ENCODE data around the gene GIN1. TPM values are rescaled to one million over a fixed set of nuclear protein-coding genes. Genes with fewer than 3 reads are reported as not detected.

Gene GIN1
- total and polyA plus RNA-seq, 10 of the 15 experiments (the other 5 are each of a cell fraction or from before 2014, with no cell fraction given) = 3.3 to 9.7 (median 6.8) TPM

Other genes with a start within 250 kb of the GIN1 start
- gene PPIP5K2, start 163 bp upstream of the GIN1 start, total RNA-seq (2014; rRNA removed) = 47.7 and 64.6 TPM in 2 replicates
- 63.8 and 66.0 TPM in 2 replicates for gene PPIP5K2, start 163 bp upstream of the GIN1 start, total RNA-seq (2014; rRNA removed; fragmentation: Illumina TruSeq; extraction: Trizol)
- gene PPIP5K2, start 163 bp upstream of the GIN1 start, total RNA-seq (2021) = 66.1 and 66.5 TPM in 2 replicates
- gene PPIP5K2, start 163 bp upstream of the GIN1 start, polyA plus RNA-seq (2011; rRNA removed) = 73.8 and 119 TPM in 2 replicates
- 51.3 and 53.7 TPM in 2 replicates for gene PPIP5K2, start 163 bp upstream of the GIN1 start, polyA plus RNA-seq (2014; fragmentation: Illumina TruSeq; extraction: Trizol)
- gene PPIP5K2, start 163 bp upstream of the GIN1 start, polyA plus RNA-seq (2014; fragmentation: Nextera tagmentation; extraction: Ambion mirVana) = 10 to 100 TPM; 33.4 to 41.2 TPM
- 26.7 and 27.7 TPM in 2 replicates for gene PPIP5K2, start 163 bp upstream of the GIN1 start, polyA plus RNA-seq (2014; rRNA removed)
- gene PPIP5K2, start 163 bp upstream of the GIN1 start, polyA plus RNA-seq (2016; fragmentation: Nextera tagmentation; extraction: Ambion mirVana) = 10 to 100 TPM; 79.7 to 87.3 TPM
- gene MACIR, start 138.6 kb upstream of the GIN1 start, total RNA-seq (2014; rRNA removed) = 9.4 and 9.9 TPM in 2 replicates
- gene MACIR, start 138.6 kb upstream of the GIN1 start, total RNA-seq (2014; rRNA removed; fragmentation: Illumina TruSeq; extraction: Trizol) = 10.2 and 10.6 TPM in 2 replicates
- gene MACIR, start 138.6 kb upstream of the GIN1 start, total RNA-seq (2021) = 11.0 and 11.1 TPM in 2 replicates
- gene MACIR, start 138.6 kb upstream of the GIN1 start, polyA plus RNA-seq (2011; rRNA removed) = 11.3 and 12.3 TPM in 2 replicates
- 11.1 and 11.2 TPM in 2 replicates for gene MACIR, start 138.6 kb upstream of the GIN1 start, polyA plus RNA-seq (2014; fragmentation: Illumina TruSeq; extraction: Trizol)
- 1 to 10 TPM; 2.1 to 3.8 TPM for gene MACIR, start 138.6 kb upstream of the GIN1 start, polyA plus RNA-seq (2014; fragmentation: Nextera tagmentation; extraction: Ambion mirVana)
- 8.5 and 9.2 TPM in 2 replicates for gene MACIR, start 138.6 kb upstream of the GIN1 start, polyA plus RNA-seq (2014; rRNA removed)
- gene MACIR, start 138.6 kb upstream of the GIN1 start, polyA plus RNA-seq (2016; fragmentation: Nextera tagmentation; extraction: Ambion mirVana) = 10 to 100 TPM; 15.5 to 16.1 TPM